SJSA1 (cell line): ENCODE results near the gene RASIP1. TPM values are rescaled to one million over a fixed set of nuclear protein-coding genes. Genes with fewer than 3 reads are reported as not detected.
"Not testable (repeated sequence)": the region's sequence is repeated elsewhere in the genome, so short reads cannot be mapped to it uniquely, and the experiment has no call there.

ENCODE experiments used
- DNase-seq, 2 experiments: peaks; one replicate each; pipeline ENCODE4 v3.0.0-alpha.2; 2015 to 2020; ENCODE audit warnings: low spot score in 2 of 2, low read depth in 1 of 2
- H3K27ac ChIP-seq: fragments of 250-450 bp; sonication (Bioruptor Pico); 2 replicates; pipeline ENCODE4 v1.5.1; 2020; ENCODE audit warnings: mild to moderate bottlenecking, moderate library complexity
- H3K27me3 ChIP-seq: fragments of 250-450 bp; sonication (Bioruptor Pico); replicated peaks from 2 replicates; pipeline ENCODE4 v1.5.1; 2020; ENCODE audit warnings: mild to moderate bottlenecking, moderate library complexity
- H3K36me3 ChIP-seq: fragments of 250-450 bp; sonication (Bioruptor Pico); 2 replicates; pipeline ENCODE4 v1.5.1; 2020; ENCODE audit warnings: mild to moderate bottlenecking
- H3K4me1 ChIP-seq: fragments of 250-450 bp; sonication (Bioruptor Pico); replicated peaks from 2 replicates; pipeline ENCODE4 v1.6.1; 2021; ENCODE audit warnings: mild to moderate bottlenecking
- H3K4me3 ChIP-seq: fragments of 250-450 bp; sonication (Bioruptor Pico); 2 replicates; pipeline ENCODE4 v1.5.1; 2020; ENCODE audit warnings: mild to moderate bottlenecking
- H3K9me3 ChIP-seq: fragments of 250-450 bp; sonication (Bioruptor Pico); replicated peaks from 2 replicates; pipeline ENCODE4 v1.5.1; 2020; ENCODE audit warnings: mild to moderate bottlenecking
- total RNA-seq: library from RNA; depleted of rRNA; stranded (reverse); fragments of >200 nt; shearing (Covaris generic); gene quantifications from 2 replicates; pipeline ENCODE4 v1.2.3, GENCODE V29; 2014; rRNA removed

Gene RASIP1
- 0.21 and 0.53 TPM in 2 replicates for total RNA-seq

GRCh38 chr19:48740164-48740972 is at the start of gene RASIP1:
Gene RASIP1, minus strand, starts transcription at chr19:48740610. Its CDS starts 328 bp downstream, at chr19:48740282.
- Histone ChIP-seq H3K27me3 (peaks cover 6% of the 10 kb centered on the region), H3K4me1 (peaks cover 7% of the 10 kb centered on the region), H3K4me3 (peak within 1 kb of the TSS; percentile 37), H3K9me3 (0 out of 2 replicates have a peak, but pooled peaks cover 2% of the 10 kb centered on the region), H3K27ac (no peak within 1 kb of the TSS), H3K36me3 (no peaks in the 10 kb centered on the region)
- no peak for DNase-seq

- not testable (repeated sequence) for H3K9me3 ChIP-seq, H3K4me1 ChIP-seq, H3K27ac ChIP-seq, DNase-seq, H3K36me3 ChIP-seq, H3K27me3 ChIP-seq, H3K4me3 ChIP-seq
These were observed 46.9 kb upstream of the RASIP1 start for GRCh38 chr19:48787331-48787730.

GRCh38 chr19:48786422-48786821 is 46.0 kb upstream of the RASIP1 start:
- not testable (repeated sequence) for DNase-seq, H3K9me3 ChIP-seq, H3K27ac ChIP-seq, H3K4me1 ChIP-seq, H3K36me3 ChIP-seq, H3K27me3 ChIP-seq, H3K4me3 ChIP-seq

GRCh38 chr19:48784527-48784926 is 44.1 kb upstream of the RASIP1 start:
- no peaks in the 10 kb centered on the region for H3K27me3 ChIP-seq
- H3K27ac ChIP-seq, result no peak overlapping the region
- no peak for DNase-seq
- H3K36me3 ChIP-seq, result no peaks in the 10 kb centered on the region
- peaks cover 10% of the 10 kb centered on the region for H3K4me1 ChIP-seq
- no peaks in the 10 kb centered on the region for H3K9me3 ChIP-seq
- H3K4me3 ChIP-seq, result no peak overlapping the region

GRCh38 chr19:48780631-48781391 is 40.4 kb upstream of the RASIP1 start:
- no peaks in the 10 kb centered on the region for H3K27me3 ChIP-seq
- no peak for DNase-seq
- H3K27ac ChIP-seq, result no peak overlapping the region
- peaks cover 10% of the 10 kb centered on the region for H3K4me1 ChIP-seq
- H3K9me3 ChIP-seq, result no peaks in the 10 kb centered on the region
- no peak overlapping the region for H3K4me3 ChIP-seq
- H3K36me3 ChIP-seq, result no peaks in the 10 kb centered on the region

GRCh38 chr19:48779636-48780035 is 39.2 kb upstream of the RASIP1 start:
- Histone ChIP-seq H3K36me3 (no peaks in the 10 kb centered on the region), H3K4me1 (peaks cover 10% of the 10 kb centered on the region), H3K27me3 (no peaks in the 10 kb centered on the region), H3K4me3 (no peak overlapping the region), H3K9me3 (no peaks in the 10 kb centered on the region), H3K27ac (no peak overlapping the region)
- DNase-seq, result no peak

- no peak overlapping the region for H3K27ac ChIP-seq
- DNase-seq, result no peak
- no peaks in the 10 kb centered on the region for H3K9me3 ChIP-seq
- no peaks in the 10 kb centered on the region for H3K36me3 ChIP-seq
- no peak overlapping the region for H3K4me3 ChIP-seq
- no peaks in the 10 kb centered on the region for H3K27me3 ChIP-seq
- peaks cover 15% of the 10 kb centered on the region for H3K4me1 ChIP-seq
These were observed 37.3 kb upstream of the RASIP1 start for GRCh38 chr19:48777720-48778119.

GRCh38 chr19:48777139-48777538 is 36.7 kb upstream of the RASIP1 start:
- H3K4me3 ChIP-seq, result no peak overlapping the region
- H3K27me3 ChIP-seq, result no peaks in the 10 kb centered on the region
- peaks cover 12% of the 10 kb centered on the region for H3K4me1 ChIP-seq
- H3K36me3 ChIP-seq, result no peaks in the 10 kb centered on the region
- H3K27ac ChIP-seq, result no peak overlapping the region
- DNase-seq, result no peak
- no peaks in the 10 kb centered on the region for H3K9me3 ChIP-seq

GRCh38 chr19:48772503-48772953 is 32.1 kb upstream of the RASIP1 start:
- Histone ChIP-seq H3K9me3 (no peaks in the 10 kb centered on the region), H3K27me3 (peaks cover 6% of the 10 kb centered on the region), H3K36me3 (no peaks in the 10 kb centered on the region), H3K4me3 (no peak overlapping the region), H3K27ac (no peak overlapping the region), H3K4me1 (peaks cover 10% of the 10 kb centered on the region)
- DNase-seq, result no peak

GRCh38 chr19:48770734-48771472 is 30.5 kb upstream of the RASIP1 start:
- H3K9me3 ChIP-seq, result no peaks in the 10 kb centered on the region
- no peak for DNase-seq
- no peak overlapping the region for H3K27ac ChIP-seq
- no peaks in the 10 kb centered on the region for H3K36me3 ChIP-seq
- H3K4me1 ChIP-seq, result peaks cover 10% of the 10 kb centered on the region
- H3K4me3 ChIP-seq, result no peak overlapping the region
- peaks cover 9% of the 10 kb centered on the region for H3K27me3 ChIP-seq

- no peak overlapping the region for H3K27ac ChIP-seq
- peak in 1 of 2 experiments; percentile 53 for DNase-seq
- H3K27me3 ChIP-seq, result peaks cover 10% of the 10 kb centered on the region
- no peaks in the 10 kb centered on the region for H3K9me3 ChIP-seq
- H3K36me3 ChIP-seq, result no peaks in the 10 kb centered on the region
- H3K4me3 ChIP-seq, result no peak overlapping the region
- H3K4me1 ChIP-seq, result peaks cover 10% of the 10 kb centered on the region
These were observed 29.9 kb upstream of the RASIP1 start for GRCh38 chr19:48770266-48770665.

GRCh38 chr19:48768994-48769713 is 28.7 kb upstream of the RASIP1 start:
- no peaks in the 10 kb centered on the region for H3K9me3 ChIP-seq
- peaks cover 5% of the 10 kb centered on the region for H3K4me1 ChIP-seq
- H3K27ac ChIP-seq, result no peak overlapping the region
- H3K36me3 ChIP-seq, result no peaks in the 10 kb centered on the region
- no peak overlapping the region for H3K4me3 ChIP-seq
- DNase-seq, result no peak
- H3K27me3 ChIP-seq, result peaks cover 21% of the 10 kb centered on the region

GRCh38 chr19:48768171-48768753 is 27.9 kb upstream of the RASIP1 start:
- not testable (repeated sequence) for H3K4me1 ChIP-seq, H3K9me3 ChIP-seq, H3K4me3 ChIP-seq, H3K27ac ChIP-seq, H3K36me3 ChIP-seq, DNase-seq
- peaks cover 24% of the 10 kb centered on the region for H3K27me3 ChIP-seq
